Liver (tissue), 3 donors: ENCODE measurements around the gene TSHZ2.

Experiments used
- EGR1 ChIP-seq, 2 donors: IDR thresholded peaks; 2 replicates each; pipeline ENCODE4 v1.6.1; 2016 to 2018; ENCODE audit warnings: antibody characterized with exemption in 2 of 2, low read depth in 2 of 2
- GABPA ChIP-seq, 2 donors: IDR thresholded peaks in 1 of 2; conservative IDR thresholded peaks in 1 of 2; 2 replicates each; pipeline ENCODE4 v1.6.1; 2016; ENCODE audit warnings: antibody characterized with exemption in 2 of 2, mild to moderate bottlenecking in 1 of 2, moderate library complexity in 1 of 2
- HNF4A ChIP-seq, 2 donors: conservative IDR thresholded peaks; 2 replicates each; pipeline ENCODE4 v1.6.1; 2016; ENCODE audit warnings: antibody characterized with exemption in 2 of 2, mild to moderate bottlenecking in 2 of 2
- JUND ChIP-seq, 2 donors: IDR thresholded peaks; 2 replicates each; pipeline ENCODE4 v1.6.1; 2016; ENCODE audit warnings: antibody characterized with exemption in 2 of 2
- NR2F2 ChIP-seq: IDR thresholded peaks from 2 replicates; pipeline ENCODE4 v1.6.1; 2016; ENCODE audit warnings: antibody characterized with exemption
- RAD21 ChIP-seq, 2 donors: IDR thresholded peaks; 2 replicates each; pipeline ENCODE4 v1.6.1; 2016; ENCODE audit warnings: antibody characterized with exemption in 2 of 2, mild to moderate bottlenecking in 2 of 2
- SP1 ChIP-seq: IDR thresholded peaks from 2 replicates; pipeline ENCODE4 v1.6.1; 2018; ENCODE audit warnings: antibody characterized with exemption, mild to moderate bottlenecking
- YY1 ChIP-seq: IDR thresholded peaks from 2 replicates; pipeline ENCODE4 v1.6.1; 2016; ENCODE audit warnings: antibody characterized with exemption, mild to moderate bottlenecking
- TF ChIP-seq, protein P1 (sequence below): fragments of 150-350 bp; IDR thresholded peaks from 2 replicates; pipeline ENCODE4 v1.5.1; 2017; ENCODE audit warnings: improper control_type of control experiment, low read depth, low read length; ENCODE audit not compliant: missing input control
- TF ChIP-seq, protein P2 (sequence below): IDR thresholded peaks from 2 replicates; pipeline ENCODE4 v1.6.1; 2016; ENCODE audit warnings: antibody characterized with exemption
- TF ChIP-seq, protein P3 (sequence below): IDR thresholded peaks from 2 replicates; pipeline ENCODE4 v1.6.1; 2016; ENCODE audit warnings: antibody characterized with exemption, mild to moderate bottlenecking
- TF ChIP-seq, protein P4 (sequence below): IDR thresholded peaks from 2 replicates; pipeline ENCODE4 v1.6.1; 2016; ENCODE audit warnings: antibody characterized with exemption
- donor health status: healthy.
- donor health status: healthy.

DNA sequence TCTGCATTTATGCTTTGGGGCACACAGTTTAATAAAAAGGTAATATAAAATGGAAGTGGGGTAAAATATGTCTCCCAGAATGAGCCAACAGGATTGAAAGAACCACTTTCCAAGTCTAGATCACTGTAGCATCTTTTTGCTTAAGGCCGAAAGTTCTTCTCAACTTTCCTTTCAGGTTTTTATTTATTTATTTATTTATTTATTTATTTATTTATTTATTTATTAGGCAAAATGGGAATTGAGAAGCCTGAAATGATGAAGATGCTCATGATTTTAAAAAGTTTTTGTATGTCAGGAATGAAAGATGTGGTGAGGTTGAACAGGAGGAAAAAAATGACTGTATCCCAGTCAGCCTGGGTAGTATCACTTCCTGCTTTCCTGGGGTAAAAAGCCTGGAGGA, 24.0 kb downstream of the TSHZ2 start:
- no peak for TF ChIP-seq RAD21 (IDR thresholded peaks at IDR 0.05)
- TF ChIP-seq, protein P1, sequence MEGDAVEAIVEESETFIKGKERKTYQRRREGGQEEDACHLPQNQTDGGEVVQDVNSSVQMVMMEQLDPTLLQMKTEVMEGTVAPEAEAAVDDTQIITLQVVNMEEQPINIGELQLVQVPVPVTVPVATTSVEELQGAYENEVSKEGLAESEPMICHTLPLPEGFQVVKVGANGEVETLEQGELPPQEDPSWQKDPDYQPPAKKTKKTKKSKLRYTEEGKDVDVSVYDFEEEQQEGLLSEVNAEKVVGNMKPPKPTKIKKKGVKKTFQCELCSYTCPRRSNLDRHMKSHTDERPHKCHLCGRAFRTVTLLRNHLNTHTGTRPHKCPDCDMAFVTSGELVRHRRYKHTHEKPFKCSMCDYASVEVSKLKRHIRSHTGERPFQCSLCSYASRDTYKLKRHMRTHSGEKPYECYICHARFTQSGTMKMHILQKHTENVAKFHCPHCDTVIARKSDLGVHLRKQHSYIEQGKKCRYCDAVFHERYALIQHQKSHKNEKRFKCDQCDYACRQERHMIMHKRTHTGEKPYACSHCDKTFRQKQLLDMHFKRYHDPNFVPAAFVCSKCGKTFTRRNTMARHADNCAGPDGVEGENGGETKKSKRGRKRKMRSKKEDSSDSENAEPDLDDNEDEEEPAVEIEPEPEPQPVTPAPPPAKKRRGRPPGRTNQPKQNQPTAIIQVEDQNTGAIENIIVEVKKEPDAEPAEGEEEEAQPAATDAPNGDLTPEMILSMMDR: no peak
- TF ChIP-seq YY1: no peak
- no peak for TF ChIP-seq JUND (IDR thresholded peaks at IDR 0.05)
- no peak for TF ChIP-seq EGR1 (IDR thresholded peaks at IDR 0.05; ENCODE audit: low read depth in 2 of 2)
- no peak for TF ChIP-seq NR2F2
- no peak for TF ChIP-seq SP1
- TF ChIP-seq, protein P2, sequence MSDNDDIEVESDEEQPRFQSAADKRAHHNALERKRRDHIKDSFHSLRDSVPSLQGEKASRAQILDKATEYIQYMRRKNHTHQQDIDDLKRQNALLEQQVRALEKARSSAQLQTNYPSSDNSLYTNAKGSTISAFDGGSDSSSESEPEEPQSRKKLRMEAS: no peak
- TF ChIP-seq GABPA (IDR thresholded peaks at IDR 0.05 in 1 of 2, conservative IDR thresholded peaks at IDR 0.05 in 1 of 2): no peak
- TF ChIP-seq, protein P3, sequence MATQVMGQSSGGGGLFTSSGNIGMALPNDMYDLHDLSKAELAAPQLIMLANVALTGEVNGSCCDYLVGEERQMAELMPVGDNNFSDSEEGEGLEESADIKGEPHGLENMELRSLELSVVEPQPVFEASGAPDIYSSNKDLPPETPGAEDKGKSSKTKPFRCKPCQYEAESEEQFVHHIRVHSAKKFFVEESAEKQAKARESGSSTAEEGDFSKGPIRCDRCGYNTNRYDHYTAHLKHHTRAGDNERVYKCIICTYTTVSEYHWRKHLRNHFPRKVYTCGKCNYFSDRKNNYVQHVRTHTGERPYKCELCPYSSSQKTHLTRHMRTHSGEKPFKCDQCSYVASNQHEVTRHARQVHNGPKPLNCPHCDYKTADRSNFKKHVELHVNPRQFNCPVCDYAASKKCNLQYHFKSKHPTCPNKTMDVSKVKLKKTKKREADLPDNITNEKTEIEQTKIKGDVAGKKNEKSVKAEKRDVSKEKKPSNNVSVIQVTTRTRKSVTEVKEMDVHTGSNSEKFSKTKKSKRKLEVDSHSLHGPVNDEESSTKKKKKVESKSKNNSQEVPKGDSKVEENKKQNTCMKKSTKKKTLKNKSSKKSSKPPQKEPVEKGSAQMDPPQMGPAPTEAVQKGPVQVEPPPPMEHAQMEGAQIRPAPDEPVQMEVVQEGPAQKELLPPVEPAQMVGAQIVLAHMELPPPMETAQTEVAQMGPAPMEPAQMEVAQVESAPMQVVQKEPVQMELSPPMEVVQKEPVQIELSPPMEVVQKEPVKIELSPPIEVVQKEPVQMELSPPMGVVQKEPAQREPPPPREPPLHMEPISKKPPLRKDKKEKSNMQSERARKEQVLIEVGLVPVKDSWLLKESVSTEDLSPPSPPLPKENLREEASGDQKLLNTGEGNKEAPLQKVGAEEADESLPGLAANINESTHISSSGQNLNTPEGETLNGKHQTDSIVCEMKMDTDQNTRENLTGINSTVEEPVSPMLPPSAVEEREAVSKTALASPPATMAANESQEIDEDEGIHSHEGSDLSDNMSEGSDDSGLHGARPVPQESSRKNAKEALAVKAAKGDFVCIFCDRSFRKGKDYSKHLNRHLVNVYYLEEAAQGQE: no peak
- no peak for TF ChIP-seq HNF4A (conservative IDR thresholded peaks at IDR 0.05)
- TF ChIP-seq, protein P4, sequence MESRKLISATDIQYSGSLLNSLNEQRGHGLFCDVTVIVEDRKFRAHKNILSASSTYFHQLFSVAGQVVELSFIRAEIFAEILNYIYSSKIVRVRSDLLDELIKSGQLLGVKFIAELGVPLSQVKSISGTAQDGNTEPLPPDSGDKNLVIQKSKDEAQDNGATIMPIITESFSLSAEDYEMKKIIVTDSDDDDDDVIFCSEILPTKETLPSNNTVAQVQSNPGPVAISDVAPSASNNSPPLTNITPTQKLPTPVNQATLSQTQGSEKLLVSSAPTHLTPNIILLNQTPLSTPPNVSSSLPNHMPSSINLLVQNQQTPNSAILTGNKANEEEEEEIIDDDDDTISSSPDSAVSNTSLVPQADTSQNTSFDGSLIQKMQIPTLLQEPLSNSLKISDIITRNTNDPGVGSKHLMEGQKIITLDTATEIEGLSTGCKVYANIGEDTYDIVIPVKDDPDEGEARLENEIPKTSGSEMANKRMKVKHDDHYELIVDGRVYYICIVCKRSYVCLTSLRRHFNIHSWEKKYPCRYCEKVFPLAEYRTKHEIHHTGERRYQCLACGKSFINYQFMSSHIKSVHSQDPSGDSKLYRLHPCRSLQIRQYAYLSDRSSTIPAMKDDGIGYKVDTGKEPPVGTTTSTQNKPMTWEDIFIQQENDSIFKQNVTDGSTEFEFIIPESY: no peak
